ENCODE results near the gene CEND1. TPM values are rescaled to one million over a fixed set of nuclear protein-coding genes. Genes with fewer than 3 reads are reported as not detected.

CEND1 gene
- polyA plus RNA-seq, 1 donor from 2014 or later: 11.8 TPM

DNA sequence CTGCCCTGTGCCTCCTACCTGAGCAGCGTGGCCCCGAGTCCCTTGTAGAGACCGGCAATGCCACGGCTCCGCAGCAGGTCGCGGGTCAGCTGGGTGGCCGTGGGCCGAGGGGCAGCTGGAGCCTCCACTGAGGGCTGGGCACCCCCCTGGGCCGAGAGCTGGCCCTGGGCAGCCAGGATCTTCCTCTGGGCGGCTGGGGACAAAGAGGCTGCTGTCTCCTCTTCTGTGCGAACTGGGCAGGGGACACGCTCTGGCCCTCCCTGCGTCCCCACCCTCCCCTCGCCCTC is 2.6 kb upstream of the CEND1 start:
- Histone ChIP-seq H2AFZ (ENCODE audit: low read depth, low read length) (no peak overlapping the region), H4K20me1 (ENCODE audit: insufficient read depth) (no peaks in the 10 kb centered on the region), H3K9ac (ENCODE audit: low read length) (no peak overlapping the region), H3K27me3 (ENCODE audit: insufficient read depth, low read depth, low read length) (no peaks in the 10 kb centered on the region), H3K27ac (ENCODE audit: low read length) (no peak overlapping the region), H3K4me3 (ENCODE audit: low read length) (no peak overlapping the region), H3K9me3 (ENCODE audit: low read length) (no peaks in the 10 kb centered on the region), H3K4me2 (ENCODE audit: low read length) (no peak overlapping the region), H3F3A (ENCODE audit: insufficient read depth, low read length, poor library complexity, severe bottlenecking) (no peaks in the 10 kb centered on the region), H3K36me3 (ENCODE audit: insufficient read depth, low read length) (no peaks in the 10 kb centered on the region), H3K79me2 (replicated peaks; ENCODE audit: insufficient read depth, low read length) (peaks cover 19% of the 10 kb centered on the region), H3K9me2 (ENCODE audit: insufficient read depth, low read length) (no peaks in the 10 kb centered on the region)
- no peak for TF ChIP-seq EZH2 (IDR thresholded peaks at IDR 0.05; ENCODE audit: borderline replicate concordance, insufficient read depth, low read length, poor library complexity, severe bottlenecking)
- TF ChIP-seq, protein P1, sequence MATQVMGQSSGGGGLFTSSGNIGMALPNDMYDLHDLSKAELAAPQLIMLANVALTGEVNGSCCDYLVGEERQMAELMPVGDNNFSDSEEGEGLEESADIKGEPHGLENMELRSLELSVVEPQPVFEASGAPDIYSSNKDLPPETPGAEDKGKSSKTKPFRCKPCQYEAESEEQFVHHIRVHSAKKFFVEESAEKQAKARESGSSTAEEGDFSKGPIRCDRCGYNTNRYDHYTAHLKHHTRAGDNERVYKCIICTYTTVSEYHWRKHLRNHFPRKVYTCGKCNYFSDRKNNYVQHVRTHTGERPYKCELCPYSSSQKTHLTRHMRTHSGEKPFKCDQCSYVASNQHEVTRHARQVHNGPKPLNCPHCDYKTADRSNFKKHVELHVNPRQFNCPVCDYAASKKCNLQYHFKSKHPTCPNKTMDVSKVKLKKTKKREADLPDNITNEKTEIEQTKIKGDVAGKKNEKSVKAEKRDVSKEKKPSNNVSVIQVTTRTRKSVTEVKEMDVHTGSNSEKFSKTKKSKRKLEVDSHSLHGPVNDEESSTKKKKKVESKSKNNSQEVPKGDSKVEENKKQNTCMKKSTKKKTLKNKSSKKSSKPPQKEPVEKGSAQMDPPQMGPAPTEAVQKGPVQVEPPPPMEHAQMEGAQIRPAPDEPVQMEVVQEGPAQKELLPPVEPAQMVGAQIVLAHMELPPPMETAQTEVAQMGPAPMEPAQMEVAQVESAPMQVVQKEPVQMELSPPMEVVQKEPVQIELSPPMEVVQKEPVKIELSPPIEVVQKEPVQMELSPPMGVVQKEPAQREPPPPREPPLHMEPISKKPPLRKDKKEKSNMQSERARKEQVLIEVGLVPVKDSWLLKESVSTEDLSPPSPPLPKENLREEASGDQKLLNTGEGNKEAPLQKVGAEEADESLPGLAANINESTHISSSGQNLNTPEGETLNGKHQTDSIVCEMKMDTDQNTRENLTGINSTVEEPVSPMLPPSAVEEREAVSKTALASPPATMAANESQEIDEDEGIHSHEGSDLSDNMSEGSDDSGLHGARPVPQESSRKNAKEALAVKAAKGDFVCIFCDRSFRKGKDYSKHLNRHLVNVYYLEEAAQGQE (IDR thresholded peaks at IDR 0.05; ENCODE audit: borderline replicate concordance): no peak
- no peak for TF ChIP-seq POLR2AphosphoS5 (IDR thresholded peaks at IDR 0.05)
- TF ChIP-seq EP300 (conservative IDR thresholded peaks at IDR 0.05; ENCODE audit: poor library complexity, severe bottlenecking): no peak
- no peak for TF ChIP-seq SMC3 (conservative IDR thresholded peaks at IDR 0.05; ENCODE audit: poor library complexity)
- TF ChIP-seq MXI1 (conservative IDR thresholded peaks at IDR 0.05; ENCODE audit: poor library complexity, severe bottlenecking): no peak
- TF ChIP-seq TAF1 (IDR thresholded peaks at IDR 0.05; ENCODE audit: low read depth): no peak
- TF ChIP-seq, protein P2, sequence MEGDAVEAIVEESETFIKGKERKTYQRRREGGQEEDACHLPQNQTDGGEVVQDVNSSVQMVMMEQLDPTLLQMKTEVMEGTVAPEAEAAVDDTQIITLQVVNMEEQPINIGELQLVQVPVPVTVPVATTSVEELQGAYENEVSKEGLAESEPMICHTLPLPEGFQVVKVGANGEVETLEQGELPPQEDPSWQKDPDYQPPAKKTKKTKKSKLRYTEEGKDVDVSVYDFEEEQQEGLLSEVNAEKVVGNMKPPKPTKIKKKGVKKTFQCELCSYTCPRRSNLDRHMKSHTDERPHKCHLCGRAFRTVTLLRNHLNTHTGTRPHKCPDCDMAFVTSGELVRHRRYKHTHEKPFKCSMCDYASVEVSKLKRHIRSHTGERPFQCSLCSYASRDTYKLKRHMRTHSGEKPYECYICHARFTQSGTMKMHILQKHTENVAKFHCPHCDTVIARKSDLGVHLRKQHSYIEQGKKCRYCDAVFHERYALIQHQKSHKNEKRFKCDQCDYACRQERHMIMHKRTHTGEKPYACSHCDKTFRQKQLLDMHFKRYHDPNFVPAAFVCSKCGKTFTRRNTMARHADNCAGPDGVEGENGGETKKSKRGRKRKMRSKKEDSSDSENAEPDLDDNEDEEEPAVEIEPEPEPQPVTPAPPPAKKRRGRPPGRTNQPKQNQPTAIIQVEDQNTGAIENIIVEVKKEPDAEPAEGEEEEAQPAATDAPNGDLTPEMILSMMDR (IDR thresholded peaks at IDR 0.05; ENCODE audit: poor library complexity, severe bottlenecking): no peak
- TF ChIP-seq RAD21 (conservative IDR thresholded peaks at IDR 0.05): no peak

DNA sequence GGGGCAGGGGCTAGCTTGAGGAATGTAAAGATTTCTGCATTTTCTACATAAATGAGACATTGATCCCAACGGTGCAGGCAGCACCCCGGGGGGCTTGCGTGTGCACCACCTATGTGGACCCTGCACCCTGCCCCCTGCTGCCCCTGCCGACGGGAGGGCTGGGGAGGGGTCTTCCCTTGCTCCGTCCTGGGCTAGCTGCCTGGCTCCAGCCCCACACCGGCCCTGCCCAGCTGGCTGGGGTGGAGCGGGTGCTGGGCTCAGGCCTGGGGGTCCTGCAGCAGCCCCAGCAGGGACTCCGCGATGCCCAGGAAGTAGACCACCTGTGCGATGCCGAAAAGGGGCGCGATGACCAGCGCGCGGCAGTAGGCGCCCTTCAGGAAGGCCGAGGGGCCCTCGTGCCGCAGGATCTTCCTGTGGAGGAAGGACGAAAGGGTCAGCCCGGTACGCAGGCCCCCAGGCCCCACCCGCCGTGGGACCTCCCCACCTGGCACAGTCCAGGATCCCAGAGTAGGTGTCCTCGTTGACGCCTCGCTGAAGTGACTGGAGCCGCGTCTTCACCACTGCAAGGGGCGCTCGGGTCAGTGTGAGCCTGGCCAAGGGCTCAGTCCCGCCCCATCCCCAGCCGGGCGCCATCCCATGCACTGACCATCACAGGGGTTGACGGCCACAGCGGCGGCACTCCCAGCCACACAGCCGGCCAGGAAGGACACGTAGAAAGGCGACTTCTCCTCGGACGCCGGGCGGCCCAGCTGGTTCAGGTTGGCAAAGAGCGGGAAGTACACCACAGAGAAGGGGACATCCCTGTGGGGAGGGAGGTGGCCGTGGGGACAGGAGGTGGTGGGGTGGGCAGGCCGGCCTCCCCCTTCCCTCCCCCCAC is 2.0 kb upstream of the CEND1 start:
- H2AFZ ChIP-seq (ENCODE audit: low read depth, low read length): no peak overlapping the region
- no peaks in the 10 kb centered on the region for H3K36me3 ChIP-seq (ENCODE audit: insufficient read depth, low read length)
- no peaks in the 10 kb centered on the region for H3K9me2 ChIP-seq (ENCODE audit: insufficient read depth, low read length)
- H3K9me3 ChIP-seq (ENCODE audit: low read length): no peaks in the 10 kb centered on the region
- H4K20me1 ChIP-seq (ENCODE audit: insufficient read depth): no peaks in the 10 kb centered on the region
- no peak for TF ChIP-seq EZH2 (IDR thresholded peaks at IDR 0.05; ENCODE audit: borderline replicate concordance, insufficient read depth, low read length, poor library complexity, severe bottlenecking)
- no peak for TF ChIP-seq SMC3 (conservative IDR thresholded peaks at IDR 0.05; ENCODE audit: poor library complexity)
- TF ChIP-seq, protein P2 (IDR thresholded peaks at IDR 0.05; ENCODE audit: poor library complexity, severe bottlenecking): no peak
- TF ChIP-seq, protein P1 (IDR thresholded peaks at IDR 0.05; ENCODE audit: borderline replicate concordance): no peak
- TF ChIP-seq TAF1 (IDR thresholded peaks at IDR 0.05; ENCODE audit: low read depth): no peak
- TF ChIP-seq RAD21 (conservative IDR thresholded peaks at IDR 0.05): no peak
- TF ChIP-seq MXI1 (conservative IDR thresholded peaks at IDR 0.05; ENCODE audit: poor library complexity, severe bottlenecking): no peak
- TF ChIP-seq EP300 (conservative IDR thresholded peaks at IDR 0.05; ENCODE audit: poor library complexity, severe bottlenecking): no peak
- no peak for TF ChIP-seq POLR2AphosphoS5 (IDR thresholded peaks at IDR 0.05)
- no peak overlapping the region for H3K9ac ChIP-seq (ENCODE audit: low read length)
- H3K79me2 ChIP-seq (replicated peaks; ENCODE audit: insufficient read depth, low read length): peaks cover 17% of the 10 kb centered on the region
- no peak overlapping the region for H3K4me3 ChIP-seq (ENCODE audit: low read length)
- no peaks in the 10 kb centered on the region for H3K27me3 ChIP-seq (ENCODE audit: insufficient read depth, low read depth, low read length)
- no peaks in the 10 kb centered on the region for H3F3A ChIP-seq (ENCODE audit: insufficient read depth, low read length, poor library complexity, severe bottlenecking)
- no peak overlapping the region for H3K27ac ChIP-seq (ENCODE audit: low read length)
- no peak overlapping the region for H3K4me2 ChIP-seq (ENCODE audit: low read length)
